Measurements from ENCODE around the gene GFER.
A peak's percentile ranks its signal among the peaks of the same experiment; 100 is the strongest.
"Not testable (repeated sequence)": the region's sequence is repeated elsewhere in the genome, so short reads cannot be mapped to it uniquely, and the experiment has no call there.

GFER gene

GRCh38 chr16:2008631-2009163 lies 24.7 kb downstream of the GFER start:
- peak; percentile 30 for DNase-seq

GRCh38 chr16:2009164-2009711 lies 25.2 kb downstream of the GFER start:
- no peak for DNase-seq

GRCh38 chr16:2009791-2010510 lies 26.0 kb downstream of the GFER start, which contains the start of gene ZNF598:
Gene ZNF598 (minus strand): TSS chr16:2009821.
- DNase-seq, result peak; percentile 82

GRCh38 chr16:2011726-2012125 lies 27.7 kb downstream of the GFER start:
- not testable (repeated sequence) for DNase-seq

GRCh38 chr16:2013527-2013926 lies 29.5 kb downstream of the GFER start:
- DNase-seq, result no peak

GRCh38 chr16:2015117-2015946 lies 31.3 kb downstream of the GFER start:
- DNase-seq, result no peak

- no peak for DNase-seq
Observed at GRCh38 chr16:2015947-2016208, 31.9 kb downstream of the GFER start.

GRCh38 chr16:2016407-2016922 lies 32.5 kb downstream of the GFER start:
- no peak for DNase-seq

- peak; percentile 43 for DNase-seq
Observed at GRCh38 chr16:2019518-2019920, 35.5 kb downstream of the GFER start, which contains the start of gene NPW. Gene NPW (plus strand): TSS chr16:2019785.

GRCh38 chr16:2019921-2020831 lies 36.2 kb downstream of the GFER start:
- no peak for DNase-seq

GRCh38 chr16:2022723-2023091 lies 38.7 kb downstream of the GFER start:
- DNase-seq, result no peak

- peak; percentile 97 for DNase-seq
Observed at GRCh38 chr16:2023092-2024031, 39.4 kb downstream of the GFER start.

- DNase-seq, result no peak
Observed at GRCh38 chr16:2024032-2024420, 40.0 kb downstream of the GFER start.

GRCh38 chr16:2025251-2025650 lies 41.3 kb downstream of the GFER start:
- DNase-seq, result no peak

GRCh38 chr16:2025878-2026460 lies 42.0 kb downstream of the GFER start:
- DNase-seq, result no peak

GRCh38 chr16:2026461-2027023 lies 42.5 kb downstream of the GFER start, which contains the start of gene NHERF2:
Gene NHERF2 (plus strand): TSS chr16:2026902. CDS start chr16:2027006, 104 bp downstream.
- DNase-seq, result no peak

- no peak for DNase-seq
Observed at GRCh38 chr16:2027024-2028010, 43.3 kb downstream of the GFER start.

- DNase-seq, result no peak
Observed at GRCh38 chr16:2028146-2028545, 44.2 kb downstream of the GFER start.

- DNase-seq, result no peak
Observed at GRCh38 chr16:2028620-2029220, 44.7 kb downstream of the GFER start.
